Esophagus muscularis mucosa (tissue), 4 donors: Measurements from ENCODE around the gene C1orf21. TPM values are rescaled to one million over a fixed set of nuclear protein-coding genes. Genes with fewer than 3 reads are reported as not detected.

Experiments
- DNase-seq: peaks from one replicate; pipeline ENCODE4 v3.0.0-alpha.2; 2017; ENCODE audit errors: extremely low spot score
- H3K27ac ChIP-seq, 4 donors: fragments of 200-600 bp; sonication (generic); replicated peaks in 1 of 4; 1 replicate in 3 of 4; 2 replicates in 1 of 4; pipeline ENCODE4 v1.5.1; 2016 to 2019; ENCODE audit warnings: mild to moderate bottlenecking in 1 of 4
- H3K27me3 ChIP-seq, 4 donors: fragments of 200-600 bp; sonication (generic); one replicate each; pipeline versions ENCODE4 v1.5.1 to v1.6.0; 2016 to 2019
- H3K36me3 ChIP-seq, 4 donors: fragments of 200-600 bp; sonication (generic); one replicate each; pipeline ENCODE4 v1.5.1; 2016 to 2019
- H3K4me1 ChIP-seq, 4 donors: fragments of 200-600 bp; sonication (generic); one replicate each; pipeline ENCODE4 v1.5.1; 2016 to 2019
- H3K4me3 ChIP-seq, 4 donors: fragments of 200-600 bp; sonication (generic); 1 replicate in 2 of 4; 2 replicates in 2 of 4; pipeline ENCODE4 v1.5.1; 2016 to 2019; ENCODE audit warnings: mild to moderate bottlenecking in 4 of 4, moderate library complexity in 1 of 4
- H3K9me3 ChIP-seq, 4 donors: fragments of 200-600 bp; sonication (generic); 1 replicate in 3 of 4; 2 replicates in 1 of 4; pipeline ENCODE4 v1.5.1; 2016 to 2019
- CTCF ChIP-seq, 3 experiments: fragments of 200-600 bp in 2 of 3; fragments of 450-650 bp in 1 of 3; sonication (generic) in 2 of 3; IDR thresholded peaks; one replicate each; pipeline ENCODE4 v1.5.1; 2017 to 2019; ENCODE audit warnings: antibody characterized with exemption in 3 of 3, mild to moderate bottlenecking in 2 of 3, moderate library complexity in 1 of 3
- EP300 ChIP-seq: sonication (generic); formaldehyde crosslinking; IDR thresholded peaks from one replicate; pipeline ENCODE4 v1.6.1; 2017; ENCODE audit warnings: antibody characterized with exemption
- POLR2A ChIP-seq: fragments of 450-650 bp; IDR thresholded peaks from one replicate; pipeline ENCODE4 v1.6.1; 2017; ENCODE audit warnings: antibody characterized with exemption, moderate library complexity, mild to moderate bottlenecking, low read depth
- POLR2AphosphoS5 ChIP-seq, 2 donors: sonication (generic); formaldehyde crosslinking; IDR thresholded peaks; one replicate each; pipeline ENCODE4 v1.6.1; 2017; ENCODE audit warnings: antibody characterized with exemption in 2 of 2
- WGBS: methylation state at CpG from one replicate; pipeline ENCODE4 v1.1.5; 2018; 5-methylcytosine and 5-hydroxymethylcytosine counted together
- intact Hi-C: fragments of 100-400 bp; cut with DNase I; formaldehyde crosslinking; loops from one replicate; pipeline ENCODE4 v1.15.1; 2023
- total RNA-seq, 4 donors: library from RNA; depleted of rRNA; stranded (reverse); fragments of >200 nt; gene quantifications; one replicate each; pipeline versions ENCODE4 v1.1.0 to v1.2.1, GENCODE V29; 2016

The C1orf21 gene
- total RNA-seq, 4 donors from 2014 or later: 39.5 to 91.7 (median 58.8) TPM

DNA sequence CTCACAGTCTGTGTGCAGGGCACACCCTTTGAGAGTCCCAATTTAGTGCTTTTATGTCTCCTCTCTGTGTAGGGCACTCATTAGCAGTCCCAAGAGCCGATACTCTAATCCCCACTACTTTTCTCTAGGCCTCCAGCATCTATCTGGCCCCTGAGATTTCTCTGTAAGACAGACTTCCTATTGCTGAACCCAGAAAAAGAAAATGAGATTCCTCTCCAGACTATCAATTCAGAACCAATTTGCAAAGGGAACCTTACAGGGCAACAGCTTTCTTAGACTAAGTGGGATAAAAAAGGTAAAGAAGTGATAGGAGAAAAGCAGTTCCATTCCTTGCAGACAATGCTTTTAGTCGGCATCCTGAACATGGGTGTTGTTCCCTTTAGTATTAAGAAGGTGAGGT is 195.6 kb downstream of the C1orf21 start:
- intact Hi-C loops: no loop called here
- H3K4me3 ChIP-seq: no peak overlapping the region
- WGBS: 97% methylated on average over 2 of the region's 2 CpGs

GRCh38 chr1:184583849-184584248 is 197.0 kb downstream of the C1orf21 start:
- Histone ChIP-seq H3K4me3 (no peak overlapping the region), H3K27ac (no peak overlapping the region), H3K36me3 (no peaks in the 10 kb centered on the region), H3K4me1 (peaks cover 0 to 11% (median 3%) of the 10 kb centered on the region in 4 donors), H3K9me3 (peaks cover 0 to 4% (median 0%) of the 10 kb centered on the region in 4 donors), H3K27me3 (no peaks in the 10 kb centered on the region)
- TF ChIP-seq POLR2AphosphoS5 (IDR thresholded peaks at IDR 0.05): no peak
- TF ChIP-seq POLR2A: no peak
- TF ChIP-seq EP300: no peak
- no peak for TF ChIP-seq CTCF (IDR thresholded peaks at IDR 0.05)
- intact Hi-C loops: no loop called here
- no peak for DNase-seq
- WGBS: 56% methylated on average over 5 of the region's 5 CpGs

More for the DNA sequence above, 195.6 kb downstream of the C1orf21 start:
- Histone ChIP-seq H3K9me3 (peaks cover 0 to 4% (median 0%) of the 10 kb centered on the region in 4 donors), H3K27ac (no peak overlapping the region), H3K27me3 (no peaks in the 10 kb centered on the region), H3K4me1 (peaks cover 0 to 13% (median 8%) of the 10 kb centered on the region in 4 donors), H3K36me3 (no peaks in the 10 kb centered on the region)
- TF ChIP-seq POLR2AphosphoS5 (IDR thresholded peaks at IDR 0.05): no peak
- TF ChIP-seq EP300: no peak
- no peak for TF ChIP-seq POLR2A
- no peak for TF ChIP-seq CTCF (IDR thresholded peaks at IDR 0.05)
- DNase-seq: no peak

DNA sequence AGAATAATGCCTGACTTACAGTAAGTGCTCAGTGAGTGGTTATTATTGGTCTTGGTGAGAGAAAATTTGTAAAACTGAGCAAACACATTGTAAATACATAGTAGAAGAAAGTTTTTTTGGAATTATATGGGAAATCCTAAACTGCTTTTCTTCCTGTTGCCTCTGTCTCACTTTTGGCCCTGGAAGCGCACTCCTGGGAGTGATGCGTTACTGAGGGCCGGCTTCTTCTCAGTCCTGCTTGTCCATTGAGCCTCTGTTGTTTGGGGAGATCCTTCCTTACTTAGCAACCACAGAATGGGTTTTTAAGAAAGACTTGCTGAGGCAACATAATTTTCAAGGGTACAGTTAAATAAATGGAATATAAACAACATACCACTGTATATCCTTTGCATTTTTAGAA is 201.9 kb downstream of the C1orf21 start:
- H3K36me3 ChIP-seq: peaks cover 0 to 14% (median 3%) of the 10 kb centered on the region in 4 donors
- WGBS: 100% methylated on average over 3 of the region's 3 CpGs
- intact Hi-C loops: no loop called here
- H3K27ac ChIP-seq: no peak overlapping the region
- no peak for TF ChIP-seq POLR2AphosphoS5 (IDR thresholded peaks at IDR 0.05)
- no peak for TF ChIP-seq EP300
- no peak for TF ChIP-seq POLR2A
- no peak for TF ChIP-seq CTCF (IDR thresholded peaks at IDR 0.05)
- peaks cover 5 to 15% (median 10%) of the 10 kb centered on the region in 4 donors for H3K4me1 ChIP-seq
- no peak for DNase-seq
- no peaks in the 10 kb centered on the region for H3K9me3 ChIP-seq
- no peaks in the 10 kb centered on the region for H3K27me3 ChIP-seq
- H3K4me3 ChIP-seq: no peak overlapping the region

DNA sequence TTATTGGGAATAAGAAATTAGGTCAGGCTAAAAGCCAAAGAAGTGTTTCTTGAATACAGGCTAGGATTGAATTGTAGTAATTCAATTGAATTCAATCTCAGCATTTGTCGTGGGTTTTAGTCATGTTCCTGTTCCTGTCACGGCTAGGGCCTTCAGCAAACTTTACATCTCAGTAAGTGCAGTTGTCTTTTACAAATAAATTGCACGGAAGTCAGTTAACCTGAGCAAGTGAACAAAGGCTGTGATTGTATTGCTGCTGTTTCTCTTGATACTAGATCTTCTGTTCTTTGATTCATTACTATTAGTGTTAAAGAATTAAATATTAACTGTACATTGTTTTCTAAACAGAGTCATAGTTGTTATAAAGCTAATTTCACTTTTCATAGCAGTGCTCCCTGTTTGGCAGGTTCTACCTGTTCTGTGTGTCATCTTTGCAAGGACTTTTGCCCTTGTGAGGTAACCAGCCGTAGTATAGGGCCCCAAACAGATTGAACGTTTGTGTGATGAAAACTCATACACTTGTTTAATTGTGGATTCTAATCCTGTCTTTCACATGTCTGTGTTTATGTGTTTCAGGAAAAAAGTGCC is 203.4 kb downstream of the C1orf21 start:
- H3K36me3 ChIP-seq: peaks cover 0 to 14% (median 3%) of the 10 kb centered on the region in 4 donors
- H3K4me3 ChIP-seq: no peak overlapping the region
- no peak for DNase-seq
- no peak overlapping the region for H3K27ac ChIP-seq
- TF ChIP-seq CTCF (IDR thresholded peaks at IDR 0.05) (no peak), POLR2A (no peak), EP300 (no peak), POLR2AphosphoS5 (IDR thresholded peaks at IDR 0.05) (no peak)
- intact Hi-C loops: no loop called here
- H3K4me1 ChIP-seq: peaks cover 5 to 14% (median 10%) of the 10 kb centered on the region in 4 donors
- H3K9me3 ChIP-seq: no peaks in the 10 kb centered on the region
- no peaks in the 10 kb centered on the region for H3K27me3 ChIP-seq
- WGBS: 54% methylated on average over 5 of the region's 5 CpGs

GRCh38 chr1:184593597-184593996 is 206.8 kb downstream of the C1orf21 start:
- intact Hi-C loops: no loop called here
- peaks cover 5 to 27% (median 15%) of the 10 kb centered on the region in 4 donors for H3K4me1 ChIP-seq
- TF ChIP-seq POLR2AphosphoS5 (IDR thresholded peaks at IDR 0.05) (no peak), EP300 (no peak), POLR2A (no peak), CTCF (IDR thresholded peaks at IDR 0.05) (no peak)
- no peak overlapping the region for H3K4me3 ChIP-seq
- H3K27me3 ChIP-seq: no peaks in the 10 kb centered on the region
- no peak overlapping the region for H3K27ac ChIP-seq
- WGBS: 84% methylated on average over 4 of the region's 4 CpGs
- H3K36me3 ChIP-seq: peaks cover 0 to 15% (median 3%) of the 10 kb centered on the region in 4 donors
- H3K9me3 ChIP-seq: no peaks in the 10 kb centered on the region
- no peak for DNase-seq
